ENCODE measurements around the gene BCLAF1. TPM values are rescaled to one million over a fixed set of nuclear protein-coding genes. Genes with fewer than 3 reads are reported as not detected.
A peak's percentile ranks its signal among the peaks of the same experiment; 100 is the strongest.

Gene BCLAF1, protein sequence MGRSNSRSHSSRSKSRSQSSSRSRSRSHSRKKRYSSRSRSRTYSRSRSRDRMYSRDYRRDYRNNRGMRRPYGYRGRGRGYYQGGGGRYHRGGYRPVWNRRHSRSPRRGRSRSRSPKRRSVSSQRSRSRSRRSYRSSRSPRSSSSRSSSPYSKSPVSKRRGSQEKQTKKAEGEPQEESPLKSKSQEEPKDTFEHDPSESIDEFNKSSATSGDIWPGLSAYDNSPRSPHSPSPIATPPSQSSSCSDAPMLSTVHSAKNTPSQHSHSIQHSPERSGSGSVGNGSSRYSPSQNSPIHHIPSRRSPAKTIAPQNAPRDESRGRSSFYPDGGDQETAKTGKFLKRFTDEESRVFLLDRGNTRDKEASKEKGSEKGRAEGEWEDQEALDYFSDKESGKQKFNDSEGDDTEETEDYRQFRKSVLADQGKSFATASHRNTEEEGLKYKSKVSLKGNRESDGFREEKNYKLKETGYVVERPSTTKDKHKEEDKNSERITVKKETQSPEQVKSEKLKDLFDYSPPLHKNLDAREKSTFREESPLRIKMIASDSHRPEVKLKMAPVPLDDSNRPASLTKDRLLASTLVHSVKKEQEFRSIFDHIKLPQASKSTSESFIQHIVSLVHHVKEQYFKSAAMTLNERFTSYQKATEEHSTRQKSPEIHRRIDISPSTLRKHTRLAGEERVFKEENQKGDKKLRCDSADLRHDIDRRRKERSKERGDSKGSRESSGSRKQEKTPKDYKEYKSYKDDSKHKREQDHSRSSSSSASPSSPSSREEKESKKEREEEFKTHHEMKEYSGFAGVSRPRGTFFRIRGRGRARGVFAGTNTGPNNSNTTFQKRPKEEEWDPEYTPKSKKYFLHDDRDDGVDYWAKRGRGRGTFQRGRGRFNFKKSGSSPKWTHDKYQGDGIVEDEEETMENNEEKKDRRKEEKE
- total RNA-seq = 61.0 TPM
- long read RNA-seq, full-length matches to known transcripts = 3 of 5 reads
- long read RNA-seq, partial matches to known transcripts = 1 of 5 reads
- long read RNA-seq, other reads (novel, unspliced or antisense) = 1 of 5 reads

DNA sequence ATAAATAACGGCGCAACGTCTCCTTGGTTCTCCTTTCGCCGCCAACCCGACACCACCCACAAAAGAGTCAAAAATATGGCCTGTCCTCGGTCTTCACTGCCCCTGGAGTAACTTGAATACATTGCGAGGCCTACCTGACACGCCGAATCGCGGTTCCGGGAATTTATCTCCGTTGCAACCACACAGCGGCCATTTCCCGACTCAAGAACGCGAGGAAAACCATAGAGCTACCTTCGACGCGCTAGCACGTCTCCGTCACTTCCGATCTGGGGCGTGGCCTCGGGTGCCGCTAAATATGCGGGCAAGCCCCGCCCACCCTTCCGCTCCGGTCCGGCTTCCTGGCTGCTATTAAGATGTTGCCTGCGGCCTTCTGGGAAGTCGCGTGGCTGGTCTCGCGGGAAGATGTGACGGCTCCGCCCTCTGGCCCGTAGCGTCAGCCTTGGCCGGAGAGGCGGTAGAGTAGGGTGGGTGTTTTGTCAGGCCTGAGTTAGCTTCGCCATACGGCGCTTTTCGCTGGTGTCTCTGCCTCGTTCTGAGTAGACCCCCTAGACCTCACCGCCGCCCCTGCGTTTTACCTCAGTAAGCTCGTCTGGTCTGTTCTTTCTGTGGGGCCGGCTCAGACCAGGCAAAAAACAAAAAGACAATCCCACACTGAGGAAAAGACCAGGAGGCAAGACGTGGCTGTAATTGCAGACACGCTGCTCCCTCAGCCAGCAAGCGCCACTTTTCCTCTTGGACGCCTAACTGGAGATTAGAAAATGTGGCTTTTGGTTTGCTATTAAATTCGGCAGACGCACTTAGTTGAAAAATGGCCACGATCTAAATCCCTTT is at the start of gene BCLAF1:
TSS of gene BCLAF1 (minus strand) at position 268 of the 831 bp plus-strand sequence. CDS start 9,980 bp downstream, outside the sequence.
- intact Hi-C loops (cut with DNase I) = loop anchor here (1.0 to 2.0 kb wide), 2 partner anchors 39 to 793 kb away; partner anchors contain the start of genes AHI1 and MTFR2
- DNase-seq (ENCODE audit: missing footprints) (peak; percentile 100), ATAC-seq (peak; percentile 97)

DNA sequence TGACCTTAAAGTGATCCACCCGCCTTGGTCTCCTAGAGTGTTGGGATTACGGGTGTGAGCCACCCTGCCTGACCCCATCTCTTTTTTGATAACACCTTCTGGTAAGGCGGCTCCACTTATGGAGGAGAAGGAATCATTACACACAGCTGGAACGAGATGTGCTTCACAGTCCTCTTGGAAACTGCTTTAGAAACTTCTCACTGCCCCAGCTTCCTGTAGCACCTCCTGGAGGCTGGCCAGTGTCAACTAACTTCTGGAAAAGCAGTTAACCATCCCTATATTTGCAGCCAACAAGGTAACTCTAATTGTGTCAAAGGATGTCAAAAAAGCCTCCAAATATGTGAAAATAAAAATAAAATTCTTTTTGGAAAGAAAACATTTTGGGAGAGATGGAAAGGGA is 48.8 kb upstream of the BCLAF1 start:
- intact Hi-C loops (cut with DNase I) = no loop called here
- ATAC-seq (no peak), DNase-seq (ENCODE audit: missing footprints) (no peak)

DNA sequence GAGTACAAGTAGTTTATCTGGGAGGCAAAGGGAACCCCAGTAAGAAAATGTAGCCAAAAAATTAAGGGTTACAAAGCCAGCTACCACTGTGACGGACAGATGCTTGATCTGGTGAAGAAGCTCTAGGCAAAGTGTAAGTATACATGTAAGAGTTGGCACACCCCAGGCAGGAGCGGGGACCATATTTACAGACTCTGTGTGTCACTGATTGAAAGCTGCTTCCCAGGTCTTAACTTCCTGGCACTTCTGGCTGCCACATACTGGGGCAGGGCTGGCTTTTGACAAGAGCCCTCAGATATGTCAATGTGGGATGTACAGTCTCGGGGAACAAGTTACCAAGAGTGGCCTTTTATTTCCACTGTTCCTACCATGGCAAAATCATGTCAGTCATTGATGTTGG is 48.0 kb upstream of the BCLAF1 start:
- DNase-seq (ENCODE audit: missing footprints) (no peak), ATAC-seq (no peak)
- intact Hi-C loops (cut with DNase I) = no loop called here

DNA sequence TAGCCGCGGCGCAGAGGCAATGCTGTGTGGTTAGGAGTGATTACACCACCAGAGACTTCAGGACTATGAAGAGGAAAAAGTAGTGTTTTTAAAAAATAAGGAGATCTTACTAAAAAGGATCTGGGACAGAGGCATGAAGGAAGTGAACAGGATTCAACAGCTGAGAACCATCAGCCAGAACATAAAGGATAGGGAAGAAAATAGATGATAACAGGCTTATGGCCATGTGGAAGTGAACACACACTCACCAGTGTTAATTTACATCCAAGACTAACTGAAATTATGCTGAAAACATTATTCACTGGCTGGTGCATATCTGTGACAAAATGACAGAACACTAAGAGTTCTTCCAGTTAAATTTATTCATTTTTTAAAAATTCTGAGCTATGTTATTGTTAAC is 47.5 kb upstream of the BCLAF1 start:
- intact Hi-C loops (cut with DNase I) = no loop called here
- DNase-seq (ENCODE audit: missing footprints) (no peak), ATAC-seq (no peak)

DNA sequence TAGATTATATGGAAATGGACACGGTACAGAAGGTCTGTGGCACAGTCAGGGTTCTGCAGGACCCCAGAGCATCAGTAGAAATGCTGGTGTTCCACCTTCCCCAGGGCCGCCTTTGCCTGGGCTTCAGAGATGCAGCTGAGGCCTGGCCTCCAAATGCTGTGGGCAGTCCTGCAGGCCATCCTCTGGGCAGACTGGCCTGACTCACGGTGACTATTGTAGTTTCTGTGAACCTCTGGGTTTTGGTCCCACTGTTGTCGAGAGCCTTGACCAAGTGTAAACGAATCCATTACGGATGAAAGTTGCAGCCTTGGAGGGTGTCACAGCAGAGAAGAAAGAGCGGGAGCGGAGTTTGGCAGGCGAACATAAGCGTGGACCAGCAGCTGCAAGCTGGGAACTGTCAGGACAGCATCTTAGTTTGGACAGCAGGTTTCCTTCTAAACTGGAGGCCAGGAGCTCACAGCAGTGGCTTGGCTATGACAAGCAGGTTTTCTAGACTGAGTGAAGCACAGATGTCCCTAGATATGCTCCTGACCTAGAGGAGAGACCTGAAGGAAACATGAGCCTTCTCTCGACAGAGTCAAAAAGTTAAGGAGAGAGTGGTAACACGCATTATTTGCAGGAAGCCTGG is 46.2 kb upstream of the BCLAF1 start:
- DNase-seq (ENCODE audit: missing footprints) (no peak), ATAC-seq (peak; percentile 61)
- intact Hi-C loops (cut with DNase I) = no loop called here

DNA sequence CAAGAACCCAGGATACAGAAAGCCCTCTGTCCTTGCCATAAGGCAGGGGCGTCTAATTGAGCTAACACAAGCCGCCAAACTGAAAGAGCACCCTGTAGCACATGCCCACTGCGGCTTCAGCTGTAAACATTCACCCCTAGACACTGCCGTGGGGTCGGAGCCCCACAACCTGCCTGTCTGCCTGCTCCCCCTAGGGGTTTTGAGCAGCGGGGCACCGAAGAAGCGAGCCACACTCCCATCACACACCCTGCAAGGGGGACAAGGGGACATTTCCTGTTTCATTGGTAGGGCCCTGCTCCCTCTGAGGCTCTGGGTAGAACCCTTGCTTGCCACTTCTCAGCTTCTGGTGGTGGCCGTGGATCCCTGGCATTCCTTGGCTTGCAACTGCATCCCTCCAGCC is 45.2 kb upstream of the BCLAF1 start:
- DNase-seq (ENCODE audit: missing footprints) = no peak
- intact Hi-C loops (cut with DNase I) = no loop called here
- no peak for ATAC-seq

DNA sequence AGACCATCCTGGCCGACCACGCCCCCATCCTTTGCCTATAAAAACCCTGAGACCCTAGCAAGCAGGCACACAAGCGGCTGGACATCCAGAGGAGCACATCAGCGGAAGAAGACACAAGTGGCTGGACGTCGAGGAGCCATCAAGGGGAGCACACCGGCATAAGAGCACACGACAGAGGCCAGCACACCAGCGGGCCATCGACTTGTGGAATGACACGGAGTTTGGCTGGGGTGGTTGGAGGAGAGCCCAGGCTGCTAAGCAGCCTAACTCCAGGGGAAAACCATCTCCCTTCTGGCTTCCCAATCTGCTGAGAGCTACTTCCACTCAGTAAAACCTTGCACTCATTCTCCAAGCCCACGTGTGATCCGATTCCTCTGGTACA is 44.8 kb upstream of the BCLAF1 start:
- intact Hi-C loops (cut with DNase I) = no loop called here
- peak; percentile 69 for ATAC-seq
- peak; percentile 71 for DNase-seq (ENCODE audit: missing footprints)

DNA sequence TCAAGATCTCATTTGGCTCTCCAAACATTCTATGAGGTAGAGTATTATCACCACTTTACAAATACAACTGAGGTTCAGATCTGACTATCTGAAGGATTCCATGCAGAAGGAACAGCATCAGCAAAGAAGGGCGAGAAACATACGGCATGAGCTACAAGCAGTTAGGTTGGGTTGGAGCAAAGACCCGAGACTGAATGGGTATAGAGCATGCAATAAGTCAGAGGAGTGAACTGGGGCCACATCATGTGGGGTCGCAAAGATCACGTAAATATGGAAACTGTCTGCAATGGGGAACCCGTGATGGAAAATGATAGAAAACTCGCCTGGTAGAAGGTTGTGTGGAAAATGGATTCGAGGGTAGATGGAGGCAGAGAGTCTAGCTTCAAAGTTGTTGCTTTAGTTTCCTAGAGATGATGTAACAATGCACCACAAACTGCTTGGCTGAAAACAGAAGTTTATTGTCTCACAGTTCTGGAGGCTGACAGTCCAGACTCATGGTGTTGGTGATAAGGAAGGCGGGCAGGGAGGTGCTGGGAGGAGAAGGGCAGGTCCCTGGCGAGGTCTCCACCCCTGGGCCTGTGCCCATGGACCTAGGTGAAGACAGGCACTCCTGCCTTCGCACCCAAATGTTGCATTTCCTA is 44.3 kb upstream of the BCLAF1 start:
- DNase-seq (ENCODE audit: missing footprints) = no peak
- intact Hi-C loops (cut with DNase I) = no loop called here
- ATAC-seq = no peak

DNA sequence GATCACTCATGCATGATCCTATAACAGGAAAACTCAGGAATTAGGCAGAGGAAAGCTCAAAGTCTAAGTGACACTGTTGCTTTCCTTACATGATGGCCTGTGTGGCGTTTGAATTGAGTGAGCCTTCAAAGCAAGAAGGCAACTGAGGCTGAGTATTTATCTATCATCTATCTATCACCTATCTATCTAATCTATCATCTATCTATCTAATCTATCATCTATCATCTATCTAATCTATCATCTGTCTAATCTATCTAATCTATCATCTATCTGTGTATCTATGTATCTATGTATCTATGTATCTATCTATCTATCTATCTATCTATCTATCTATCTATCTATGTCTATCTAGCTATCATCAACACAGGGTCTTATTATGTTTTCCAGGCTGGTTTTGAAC is 41.8 kb upstream of the BCLAF1 start:
- intact Hi-C loops (cut with DNase I) = no loop called here
- DNase-seq (ENCODE audit: missing footprints) (no peak), ATAC-seq (no peak)

DNA sequence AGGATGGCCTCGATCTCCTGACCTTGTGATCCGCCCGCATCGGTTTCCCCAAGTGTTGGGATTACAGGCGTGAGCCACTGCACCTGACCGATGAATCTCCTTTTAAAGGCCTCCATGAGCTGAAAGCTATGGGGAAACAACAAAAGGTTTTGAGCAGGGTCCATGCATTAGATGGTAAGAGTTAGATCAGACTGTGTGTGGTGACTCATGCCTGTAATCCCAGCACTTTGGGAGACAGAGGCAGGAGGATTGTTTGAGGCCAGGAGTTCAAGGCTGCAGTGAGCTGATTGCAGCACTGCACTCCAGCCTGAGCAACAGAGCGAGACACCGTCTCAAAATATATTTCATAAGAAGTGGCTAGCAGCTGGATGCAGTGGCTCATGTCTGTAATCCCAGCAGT is 41.0 kb upstream of the BCLAF1 start:
- DNase-seq (ENCODE audit: missing footprints) = no peak
- ATAC-seq = no peak
- intact Hi-C loops (cut with DNase I) = no loop called here

DNA sequence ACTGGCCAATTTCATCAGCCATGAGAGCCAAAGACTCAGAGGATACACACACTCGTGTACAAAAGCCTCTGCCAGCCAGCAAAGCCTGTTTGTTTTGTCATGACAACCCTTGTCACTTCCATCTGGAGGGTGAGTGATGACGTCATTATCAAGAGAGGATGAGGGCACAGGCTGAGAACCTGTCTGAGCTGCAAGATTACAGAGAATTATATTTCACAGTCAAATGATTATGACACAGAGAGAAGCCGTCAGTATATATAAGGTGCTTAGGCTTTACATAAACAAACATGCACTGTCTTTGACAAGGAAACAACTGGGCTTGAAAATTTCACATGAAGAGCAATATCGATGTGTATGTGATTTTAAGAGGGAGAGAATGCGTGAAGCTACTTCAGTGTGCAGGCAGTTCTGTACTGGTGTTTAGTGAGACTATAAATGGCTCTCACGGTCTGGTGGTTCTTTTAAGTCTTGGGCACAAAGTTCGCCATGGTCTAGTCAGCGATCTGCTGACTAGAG is 36.5 kb upstream of the BCLAF1 start:
- DNase-seq (ENCODE audit: missing footprints) = no peak
- no peak for ATAC-seq
- intact Hi-C loops (cut with DNase I) = no loop called here

DNA sequence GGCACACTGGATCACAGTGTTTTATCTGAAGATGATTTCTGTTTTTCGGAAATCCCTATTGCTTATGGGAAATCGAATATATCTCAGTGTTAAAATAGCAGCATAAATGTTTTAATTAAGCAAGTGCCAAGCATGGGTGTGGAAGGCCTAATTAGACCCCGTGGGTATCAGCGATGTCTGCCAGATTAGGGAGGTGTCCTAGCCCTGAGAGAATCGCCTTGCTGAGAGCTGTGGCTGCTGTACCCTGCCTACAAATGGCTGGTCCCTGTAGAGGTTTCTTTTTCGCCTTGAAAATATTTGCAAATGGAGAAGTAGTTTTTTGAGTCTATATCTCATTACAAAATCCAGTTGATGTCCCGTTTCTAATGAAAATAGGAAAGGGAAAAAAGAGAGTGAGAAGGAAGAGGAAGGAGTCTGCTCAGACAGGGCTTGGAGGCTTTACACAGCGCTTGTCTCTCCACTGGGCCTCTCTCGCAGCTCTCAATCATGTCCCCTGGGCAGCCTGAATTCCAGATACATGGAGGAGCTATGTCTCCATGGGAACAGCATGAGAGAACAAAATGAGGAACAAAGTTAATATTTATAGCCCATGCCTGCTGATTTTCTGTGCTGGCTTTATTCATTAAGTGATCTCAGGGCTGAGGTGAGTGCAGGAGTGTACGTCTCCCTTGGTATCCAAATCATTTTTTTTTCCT is 35.2 kb upstream of the BCLAF1 start:
- intact Hi-C loops (cut with DNase I) = no loop called here

DNA sequence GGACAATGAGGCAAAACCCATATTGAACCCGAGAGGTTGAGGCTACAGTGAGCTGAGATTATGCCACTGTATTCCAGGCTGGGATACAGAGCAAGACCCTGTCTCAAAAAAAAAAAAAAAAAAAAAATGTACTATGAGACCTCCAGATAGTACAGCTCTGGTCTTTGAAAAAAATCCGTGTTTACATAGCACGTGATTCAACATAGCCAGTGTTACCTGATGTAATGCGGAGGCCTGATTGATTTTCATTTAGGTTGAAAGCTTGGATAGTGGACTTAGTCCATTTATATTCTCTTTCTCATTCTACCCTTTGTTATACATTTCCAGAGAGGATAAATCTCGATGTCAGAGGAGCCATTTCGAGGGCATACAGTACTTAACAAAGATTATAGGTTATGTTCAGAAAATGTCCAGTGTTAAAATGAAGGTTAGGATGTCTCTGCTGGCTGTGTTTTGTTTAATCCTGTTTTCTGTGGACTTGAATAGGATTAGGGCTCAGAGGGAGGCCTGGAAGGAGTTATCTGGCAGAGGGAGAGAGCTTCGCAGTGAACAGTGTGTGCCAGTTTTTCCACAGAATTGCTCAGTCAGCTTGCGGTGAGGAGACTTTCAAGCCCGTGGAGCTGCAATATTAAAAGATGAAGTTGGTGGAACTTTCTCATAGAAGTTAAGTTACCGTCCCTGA is 33.9 kb upstream of the BCLAF1 start:
- intact Hi-C loops (cut with DNase I) = no loop called here
- DNase-seq (ENCODE audit: missing footprints) = no peak
- ATAC-seq = peak; percentile 76

More for the DNA sequence above, 35.2 kb upstream of the BCLAF1 start:
- DNase-seq (ENCODE audit: missing footprints) (no peak), ATAC-seq (peak; percentile 75)

DNA sequence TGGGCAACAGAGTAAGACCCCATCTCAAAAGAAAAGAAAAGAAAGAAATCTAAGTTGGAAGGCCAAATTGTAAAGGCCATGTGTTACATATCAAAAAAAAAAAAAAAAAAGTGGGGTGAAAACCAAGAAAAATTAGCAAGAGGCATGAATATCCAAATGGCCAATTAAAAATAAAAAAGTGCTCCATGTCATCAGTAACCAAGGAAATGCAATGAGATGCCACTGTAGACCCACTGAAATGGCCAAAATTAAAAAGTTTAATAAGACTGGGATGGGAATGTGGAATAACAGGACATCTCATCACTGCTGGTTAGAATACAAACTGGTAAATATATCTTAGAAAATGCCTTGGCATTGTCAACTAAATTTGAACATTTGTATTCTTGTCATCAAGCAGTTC is 30.1 kb upstream of the BCLAF1 start:
- ATAC-seq = no peak
- intact Hi-C loops (cut with DNase I) = loop anchor here (5.0 kb wide), 2 partner anchors 782 to 812 kb away; no protein-coding TSS in a partner anchor
- DNase-seq (ENCODE audit: missing footprints) = no peak

DNA sequence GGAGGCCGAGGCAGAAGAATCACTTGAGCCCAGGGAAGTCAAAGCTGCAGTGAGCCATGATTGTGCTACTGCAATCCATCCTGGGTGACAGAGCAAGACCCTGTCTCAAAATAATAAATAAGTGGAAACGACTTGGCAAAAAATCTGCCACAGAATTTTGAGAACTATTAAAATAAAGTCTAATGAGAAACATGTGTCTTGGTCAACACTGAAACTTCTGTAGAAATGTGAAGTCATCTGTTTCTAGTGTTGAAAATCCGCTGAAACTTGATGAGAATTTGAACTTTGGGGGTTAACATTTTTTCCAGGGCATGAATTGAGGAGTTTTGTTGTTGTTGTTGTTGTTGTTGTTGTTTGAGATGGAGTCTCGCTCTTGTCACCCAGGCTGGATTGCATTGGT is 29.0 kb upstream of the BCLAF1 start:
- ATAC-seq (no peak), DNase-seq (ENCODE audit: missing footprints) (no peak)
- intact Hi-C loops (cut with DNase I) = loop anchor here (5.0 kb wide), 2 partner anchors 781 to 811 kb away; no protein-coding TSS in a partner anchor

DNA sequence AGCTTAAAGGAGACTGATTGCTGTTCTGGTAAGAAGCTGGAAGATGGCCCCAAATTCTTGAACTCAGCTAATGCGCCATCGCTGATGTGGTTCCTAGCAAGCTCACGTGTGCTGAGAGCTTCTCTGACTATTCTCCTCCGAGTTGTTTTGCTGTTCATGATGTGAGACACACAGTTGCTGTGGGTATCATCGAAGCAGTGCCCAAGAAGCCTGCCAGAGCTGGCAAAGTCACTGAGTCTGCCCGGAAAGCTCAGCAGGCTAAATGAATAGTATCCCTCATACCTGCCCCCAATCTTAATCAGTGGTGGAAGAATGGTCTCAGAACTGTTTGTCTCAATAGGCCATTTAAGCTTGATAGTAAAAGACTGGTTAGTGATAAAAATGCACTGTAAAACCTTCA is 28.3 kb upstream of the BCLAF1 start:
- intact Hi-C loops (cut with DNase I) = loop anchor here (5.0 kb wide), 2 partner anchors 781 to 811 kb away; no protein-coding TSS in a partner anchor
- DNase-seq (ENCODE audit: missing footprints) (no peak), ATAC-seq (no peak)
